ENCODE results near the gene CD53. TPM values are rescaled to one million over a fixed set of nuclear protein-coding genes. Genes with fewer than 3 reads are reported as not detected.
"Not testable (repeated sequence)": the region's sequence is repeated elsewhere in the genome, so short reads cannot be mapped to it uniquely, and the experiment has no call there.

CD53 gene
- total RNA-seq, 6 donors from 2014 or later, result 80.7 to 181 (median 129) TPM

DNA sequence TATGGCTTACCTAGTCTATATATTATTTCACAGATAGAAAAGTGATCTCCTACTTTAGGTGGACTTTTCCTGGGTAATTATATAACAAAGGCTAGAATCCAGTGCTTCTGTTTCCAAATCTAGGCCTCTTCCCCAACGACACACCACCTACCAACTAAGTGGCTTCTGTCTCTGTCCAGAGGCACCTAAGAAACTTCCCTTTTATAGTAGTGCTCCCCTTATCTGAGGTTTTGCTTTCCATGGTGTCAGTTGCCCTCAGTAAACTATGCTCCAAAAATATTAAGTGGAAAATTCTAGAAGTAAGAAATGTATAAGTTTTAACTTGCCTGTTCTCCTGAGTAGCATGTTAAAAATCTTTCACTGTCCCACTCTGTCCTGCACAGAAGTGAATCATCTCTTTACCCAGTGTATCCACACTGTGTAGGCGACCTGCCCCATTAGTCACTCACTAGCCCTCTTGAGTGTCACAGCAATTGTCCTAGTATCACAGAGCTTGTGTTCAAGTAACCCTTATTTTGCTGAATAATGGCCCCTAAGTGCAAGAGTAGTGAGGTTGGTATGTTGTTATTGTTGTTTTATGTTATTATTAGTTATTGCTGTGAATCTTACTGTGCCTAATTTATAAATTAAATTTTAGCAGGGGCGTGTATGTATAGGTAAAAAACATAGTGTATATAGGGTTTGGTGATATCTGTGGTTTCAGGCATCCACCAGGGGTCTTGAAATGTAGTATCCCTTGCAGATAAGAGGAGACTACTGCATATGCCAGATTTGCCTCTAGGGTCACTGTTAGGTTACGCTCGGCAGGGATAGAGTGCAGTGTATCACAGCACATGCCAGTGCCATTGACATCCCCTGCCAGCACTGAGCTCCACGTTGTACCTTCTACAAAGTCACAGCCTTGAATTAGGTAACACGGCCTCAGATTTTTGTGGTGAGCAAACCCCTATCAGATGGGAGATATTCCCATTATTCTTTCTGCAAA, 14.7 kb upstream of the CD53 start:
- DNase-seq (no peak), ATAC-seq (ENCODE audit: low FRiP score in 2 of 2) (no peak)
- Histone ChIP-seq H3K9me3 (no peaks in the 10 kb centered on the region), H3K27ac (no peak overlapping the region), H3K27me3 (no peaks in the 10 kb centered on the region), H3K4me3 (no peak overlapping the region), H3K4me1 (no peaks in the 10 kb centered on the region), H3K36me3 (no peaks in the 10 kb centered on the region)
- no peak for TF ChIP-seq POLR2A (IDR thresholded peaks at IDR 0.05)
- TF ChIP-seq, protein P1, sequence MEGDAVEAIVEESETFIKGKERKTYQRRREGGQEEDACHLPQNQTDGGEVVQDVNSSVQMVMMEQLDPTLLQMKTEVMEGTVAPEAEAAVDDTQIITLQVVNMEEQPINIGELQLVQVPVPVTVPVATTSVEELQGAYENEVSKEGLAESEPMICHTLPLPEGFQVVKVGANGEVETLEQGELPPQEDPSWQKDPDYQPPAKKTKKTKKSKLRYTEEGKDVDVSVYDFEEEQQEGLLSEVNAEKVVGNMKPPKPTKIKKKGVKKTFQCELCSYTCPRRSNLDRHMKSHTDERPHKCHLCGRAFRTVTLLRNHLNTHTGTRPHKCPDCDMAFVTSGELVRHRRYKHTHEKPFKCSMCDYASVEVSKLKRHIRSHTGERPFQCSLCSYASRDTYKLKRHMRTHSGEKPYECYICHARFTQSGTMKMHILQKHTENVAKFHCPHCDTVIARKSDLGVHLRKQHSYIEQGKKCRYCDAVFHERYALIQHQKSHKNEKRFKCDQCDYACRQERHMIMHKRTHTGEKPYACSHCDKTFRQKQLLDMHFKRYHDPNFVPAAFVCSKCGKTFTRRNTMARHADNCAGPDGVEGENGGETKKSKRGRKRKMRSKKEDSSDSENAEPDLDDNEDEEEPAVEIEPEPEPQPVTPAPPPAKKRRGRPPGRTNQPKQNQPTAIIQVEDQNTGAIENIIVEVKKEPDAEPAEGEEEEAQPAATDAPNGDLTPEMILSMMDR (IDR thresholded peaks at IDR 0.05), result no peak
- TF ChIP-seq POLR2AphosphoS5 (IDR thresholded peaks at IDR 0.05), result no peak
- TF ChIP-seq EP300 (IDR thresholded peaks at IDR 0.05), result no peak
- 62 to 68% methylated on average over 5 to 7 of the region's 7 CpGs for WGBS, 2 donors

DNA sequence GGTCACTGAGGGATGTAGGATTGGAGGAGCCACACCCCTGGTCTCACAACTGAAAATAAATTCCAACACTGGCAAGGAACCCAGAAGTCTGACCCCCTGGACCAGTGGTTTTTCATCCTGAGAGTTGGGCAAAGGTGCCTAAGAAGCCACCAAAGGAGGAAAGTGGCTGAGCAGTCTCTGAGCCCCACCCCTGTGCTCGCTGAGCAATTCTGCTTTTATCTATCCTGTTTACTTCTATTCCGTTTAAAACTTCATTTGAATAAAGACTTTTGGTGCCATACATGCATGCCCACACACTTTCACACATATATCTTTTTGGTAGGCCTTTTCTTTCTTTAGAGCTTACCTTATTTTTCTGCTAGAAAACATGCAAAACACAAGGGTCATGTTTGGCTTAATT, 13.9 kb upstream of the CD53 start:
- TF ChIP-seq, protein P1 (IDR thresholded peaks at IDR 0.05), result no peak
- TF ChIP-seq POLR2AphosphoS5 (IDR thresholded peaks at IDR 0.05), result no peak
- TF ChIP-seq POLR2A (IDR thresholded peaks at IDR 0.05), result no peak
- no peak for TF ChIP-seq EP300 (IDR thresholded peaks at IDR 0.05)
- Histone ChIP-seq H3K9me3 (no peaks in the 10 kb centered on the region), H3K27ac (no peak overlapping the region), H3K4me3 (no peak overlapping the region), H3K27me3 (no peaks in the 10 kb centered on the region), H3K36me3 (no peaks in the 10 kb centered on the region), H3K4me1 (no peaks in the 10 kb centered on the region)
- DNase-seq (no peak), ATAC-seq (ENCODE audit: low FRiP score in 2 of 2) (no peak)
- WGBS, 2 donors, result 71 to 73% methylated on average over 2 of the region's 2 CpGs

DNA sequence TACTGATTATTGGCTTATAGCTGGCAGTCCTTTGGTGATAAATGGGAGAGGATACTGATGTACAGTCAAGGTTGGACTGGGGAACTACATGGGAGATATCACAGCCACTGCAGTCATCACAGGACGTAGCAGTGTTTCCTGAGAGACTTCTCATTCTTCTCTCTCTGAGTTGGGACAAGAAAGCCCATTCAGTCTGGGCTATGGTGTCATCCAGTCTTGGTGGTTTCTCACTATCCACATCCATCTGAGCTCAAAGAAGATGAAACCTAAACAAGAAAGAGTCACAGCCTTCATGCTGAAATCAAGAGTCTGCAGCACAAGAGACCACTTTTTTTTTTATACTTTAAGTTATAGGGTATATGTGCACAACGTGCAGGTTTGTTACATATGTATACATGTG, 12.8 kb upstream of the CD53 start:
- ATAC-seq (ENCODE audit: low FRiP score in 2 of 2) (no peak), DNase-seq (no peak)
- Histone ChIP-seq H3K4me1 (no peaks in the 10 kb centered on the region), H3K27me3 (no peaks in the 10 kb centered on the region), H3K4me3 (no peak overlapping the region), H3K36me3 (no peaks in the 10 kb centered on the region), H3K27ac (no peak overlapping the region), H3K9me3 (peaks cover 0 to under 1% (median 0%) of the 10 kb centered on the region in 4 donors)
- TF ChIP-seq POLR2A (IDR thresholded peaks at IDR 0.05) (no peak), POLR2AphosphoS5 (IDR thresholded peaks at IDR 0.05) (no peak), EP300 (IDR thresholded peaks at IDR 0.05) (no peak)
- TF ChIP-seq, protein P1 (IDR thresholded peaks at IDR 0.05), result no peak
- WGBS, 2 donors, result 81 to 83% methylated on average over 2 of the region's 2 CpGs

DNA sequence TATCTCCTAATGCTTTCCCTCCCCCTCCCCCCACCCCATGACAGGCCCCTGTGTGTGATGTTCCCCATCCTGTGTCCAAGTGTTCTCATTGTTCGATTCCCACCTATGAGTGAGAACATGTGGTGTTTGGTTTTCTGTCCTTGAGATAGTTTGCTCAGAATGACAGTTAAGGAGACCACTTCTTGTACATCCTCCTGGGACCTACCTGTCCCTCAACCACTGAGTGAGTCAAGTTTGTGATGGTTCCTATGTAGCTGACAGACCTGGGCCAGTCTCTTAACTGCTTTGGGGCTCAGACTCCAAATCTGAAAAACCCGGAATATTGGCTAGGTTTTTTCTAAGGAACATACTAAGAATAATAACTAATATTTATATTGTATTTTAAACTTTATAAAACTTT, 12.3 kb upstream of the CD53 start:
- H3K27me3 ChIP-seq; H3K9me3 ChIP-seq; H3K4me1 ChIP-seq; H3K36me3 ChIP-seq; H3K4me3 ChIP-seq; DNase-seq; H3K27ac ChIP-seq; ATAC-seq (ENCODE audit: low FRiP score in 2 of 2): not testable (repeated sequence)
- 68 to 78% methylated on average over 2 of the region's 2 CpGs for WGBS, 2 donors

DNA sequence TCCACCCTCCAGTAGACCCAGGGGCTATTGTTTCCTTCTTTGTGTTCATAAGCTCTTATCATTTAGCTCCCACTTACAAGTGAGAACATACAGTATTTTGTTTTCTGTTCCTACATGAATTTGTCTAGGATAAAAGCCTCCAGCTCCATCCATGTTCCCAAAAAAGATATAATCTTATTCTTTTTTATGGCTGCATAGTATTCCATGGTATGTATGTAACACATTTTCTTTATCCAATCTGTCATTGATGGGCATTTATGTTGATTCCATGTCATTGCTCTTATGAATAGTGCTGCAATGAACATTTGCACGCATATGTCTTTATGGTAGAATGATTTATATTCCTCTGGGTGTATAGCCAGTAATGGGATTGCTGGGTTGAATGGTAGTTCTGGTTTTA, 11.0 kb upstream of the CD53 start:
- H3K4me3 ChIP-seq; DNase-seq; H3K9me3 ChIP-seq; H3K27me3 ChIP-seq; H3K36me3 ChIP-seq; ATAC-seq (ENCODE audit: low FRiP score in 2 of 2); H3K27ac ChIP-seq; H3K4me1 ChIP-seq: not testable (repeated sequence)
- 70 to 96% methylated on average over 1 of the region's 1 CpG for WGBS, 2 donors

DNA sequence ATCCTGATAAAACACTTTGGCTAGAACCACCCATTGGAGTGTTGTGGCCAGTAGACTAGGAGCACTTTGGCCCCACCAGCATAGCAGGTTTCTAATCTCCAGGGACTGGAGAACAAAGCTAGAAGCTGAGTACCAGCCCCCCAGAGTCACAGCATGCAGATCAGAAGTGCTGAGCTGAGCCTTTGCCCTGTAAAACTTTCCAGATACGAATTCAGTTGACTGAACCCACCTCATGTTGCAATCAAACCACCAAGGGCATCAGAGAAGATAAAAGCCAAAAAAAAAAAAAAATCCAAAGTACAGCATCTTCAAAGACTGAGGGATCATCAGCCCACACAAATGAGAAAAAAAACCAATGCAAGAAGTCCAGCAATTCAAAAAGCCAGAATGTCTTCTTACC, 8.7 kb upstream of the CD53 start:
- no peak for DNase-seq
- no peaks in the 10 kb centered on the region for H3K4me1 ChIP-seq
- H3K27ac ChIP-seq, result no peak overlapping the region
- peaks cover 0 to 10% (median 3%) of the 10 kb centered on the region in 4 donors for H3K9me3 ChIP-seq
- H3K36me3 ChIP-seq, result no peaks in the 10 kb centered on the region
- no peak for ATAC-seq (ENCODE audit: low FRiP score in 2 of 2)
- WGBS, 2 donors, result 52 to 76% methylated on average over 1 of the region's 1 CpG
- TF ChIP-seq EP300 (IDR thresholded peaks at IDR 0.05) (no peak), POLR2AphosphoS5 (IDR thresholded peaks at IDR 0.05) (no peak), POLR2A (IDR thresholded peaks at IDR 0.05) (no peak)
- TF ChIP-seq, protein P1 (IDR thresholded peaks at IDR 0.05), result no peak
- no peak overlapping the region for H3K4me3 ChIP-seq
- no peaks in the 10 kb centered on the region for H3K27me3 ChIP-seq
